ENCODE results near the gene RGMA.

Gene RGMA

GRCh38 chr15:93074599-93074998 is 14.4 kb downstream of the RGMA start:
- H3K27ac ChIP-seq, result no peak overlapping the region

GRCh38 chr15:93073465-93073952 is 15.5 kb downstream of the RGMA start:
- H3K4me3 ChIP-seq (ENCODE audit: low read depth, low read length), result peak overlapping the region; percentile 24
- H3K27me3 ChIP-seq (replicated peaks), result peaks cover 34% of the 10 kb centered on the region
- H3K36me3 ChIP-seq (replicated peaks), result no peaks in the 10 kb centered on the region
- TF ChIP-seq CTCF (IDR thresholded peaks at IDR 0.05; ENCODE audit: low read depth, low read length, missing control alignments), result no peak
- no peak overlapping the region for H3K27ac ChIP-seq
- no peak for DNase-seq
- in situ Hi-C loops (cut with HindIII; ENCODE audit: low pct_ligation_motif_present, low sequenced_read_pairs), result no loop called here

More at GRCh38 chr15:93074599-93074998, 14.4 kb downstream of the RGMA start:
- H3K4me3 ChIP-seq (ENCODE audit: low read depth, low read length), result no peak overlapping the region
- peaks cover 34% of the 10 kb centered on the region for H3K27me3 ChIP-seq (replicated peaks)
- no peak for DNase-seq
- in situ Hi-C loops (cut with HindIII; ENCODE audit: low pct_ligation_motif_present, low sequenced_read_pairs), result no loop called here
- no peaks in the 10 kb centered on the region for H3K36me3 ChIP-seq (replicated peaks)
- TF ChIP-seq CTCF (IDR thresholded peaks at IDR 0.05; ENCODE audit: low read depth, low read length, missing control alignments), result no peak

GRCh38 chr15:93072411-93073394 is 16.3 kb downstream of the RGMA start:
- no peak for TF ChIP-seq CTCF (IDR thresholded peaks at IDR 0.05; ENCODE audit: low read depth, low read length, missing control alignments)

GRCh38 chr15:93072011-93072410 is 17.0 kb downstream of the RGMA start:
- no peak overlapping the region for H3K27ac ChIP-seq
- peaks cover 34% of the 10 kb centered on the region for H3K27me3 ChIP-seq (replicated peaks)
- H3K4me3 ChIP-seq (ENCODE audit: low read depth, low read length), result peak overlapping the region; percentile 60
- in situ Hi-C loops (cut with HindIII; ENCODE audit: low pct_ligation_motif_present, low sequenced_read_pairs), result no loop called here
- no peaks in the 10 kb centered on the region for H3K36me3 ChIP-seq (replicated peaks)
- TF ChIP-seq CTCF (IDR thresholded peaks at IDR 0.05; ENCODE audit: low read depth, low read length, missing control alignments), result no peak
- DNase-seq, result peak; percentile 19

More at GRCh38 chr15:93072411-93073394, 16.3 kb downstream of the RGMA start:
- H3K36me3 ChIP-seq (replicated peaks), result no peaks in the 10 kb centered on the region
- peak; percentile 25 for DNase-seq
- H3K27ac ChIP-seq, result no peak overlapping the region
- peaks cover 34% of the 10 kb centered on the region for H3K27me3 ChIP-seq (replicated peaks)
- in situ Hi-C loops (cut with HindIII; ENCODE audit: low pct_ligation_motif_present, low sequenced_read_pairs), result no loop called here
- H3K4me3 ChIP-seq (ENCODE audit: low read depth, low read length), result peak overlapping the region; percentile 60

- Histone ChIP-seq H3K36me3 (replicated peaks) (no peaks in the 10 kb centered on the region), H3K27me3 (replicated peaks) (peaks cover 34% of the 10 kb centered on the region), H3K27ac (no peak overlapping the region), H3K4me3 (ENCODE audit: low read depth, low read length) (peak overlapping the region; percentile 60)
- DNase-seq, result no peak
- no peak for TF ChIP-seq CTCF (IDR thresholded peaks at IDR 0.05; ENCODE audit: low read depth, low read length, missing control alignments)
- in situ Hi-C loops (cut with HindIII; ENCODE audit: low pct_ligation_motif_present, low sequenced_read_pairs), result no loop called here
Observed at GRCh38 chr15:93071469-93071936, 17.5 kb downstream of the RGMA start.
